Left ventricle myocardium inferior (tissue), 1 donor: ENCODE results near the gene LPAR1. TPM values are rescaled to one million over a fixed set of nuclear protein-coding genes. Genes with fewer than 3 reads are reported as not detected.
"Not testable (repeated sequence)": the region's sequence is repeated elsewhere in the genome, so short reads cannot be mapped to it uniquely, and the experiment has no call there.

Experiments used
- DNase-seq: peaks from one replicate; pipeline ENCODE4 v3.0.0-alpha.2; 2020
- H3K27ac ChIP-seq: fragments of 200-600 bp; replicated peaks from 2 replicates; pipeline ENCODE4 v1.8.0; 2021
- H3K27me3 ChIP-seq: fragments of 200-600 bp; 2 replicates; pipeline ENCODE4 v1.8.0; 2021; ENCODE audit warnings: low read depth
- H3K36me3 ChIP-seq: fragments of 200-600 bp; 2 replicates; pipeline ENCODE4 v1.8.0; 2021
- H3K4me1 ChIP-seq: fragments of 200-600 bp; 2 replicates; pipeline ENCODE4 v1.8.0; 2021
- H3K4me3 ChIP-seq: fragments of 200-600 bp; 2 replicates; pipeline ENCODE4 v1.8.0; 2021; ENCODE audit warnings: mild to moderate bottlenecking, moderate library complexity
- H3K9me3 ChIP-seq: fragments of 200-600 bp; replicated peaks from 2 replicates; pipeline ENCODE4 v1.8.0; 2021
- CTCF ChIP-seq: fragments of 200-600 bp; IDR thresholded peaks from 2 replicates; pipeline ENCODE4 v1.8.0; 2021; ENCODE audit warnings: antibody characterized with exemption, mild to moderate bottlenecking, borderline replicate concordance
- intact Hi-C: fragments of 100-400 bp; cut with micrococcal nuclease; formaldehyde crosslinking; loops from one replicate; pipeline ENCODE4 v1.11.0; 2022
- total RNA-seq: library from RNA; stranded (reverse); fragmentation: NEBNext Ultra II Directional; extraction: Animal tissue kit (Norgen Biotek cat#: 25700); gene quantifications from one replicate; pipeline ENCODE4 v1.2.1, GENCODE V29; 2021
- donor health status: DM: no; HTN: yes; CAD: no; lungs with severe emphysema.

Gene LPAR1
- total RNA-seq, 1 donor from 2014 or later = 12.4 TPM

- no peak overlapping the region for H3K27ac ChIP-seq
- no peaks in the 10 kb centered on the region for H3K36me3 ChIP-seq
- intact Hi-C loops = no loop called here
- TF ChIP-seq CTCF = no peak
- H3K27me3 ChIP-seq = no peaks in the 10 kb centered on the region
- H3K4me1 ChIP-seq = no peaks in the 10 kb centered on the region
- DNase-seq = no peak
- H3K4me3 ChIP-seq = no peak overlapping the region
- no peaks in the 10 kb centered on the region for H3K9me3 ChIP-seq
Measured at GRCh38 chr9:110869931-110870330, 168.3 kb downstream of the LPAR1 start.

GRCh38 chr9:110864011-110864410 lies 174.3 kb downstream of the LPAR1 start:
- H3K4me3 ChIP-seq = no peak overlapping the region
- H3K36me3 ChIP-seq = no peaks in the 10 kb centered on the region
- no peak overlapping the region for H3K27ac ChIP-seq
- no peak for TF ChIP-seq CTCF
- H3K4me1 ChIP-seq = no peaks in the 10 kb centered on the region
- H3K9me3 ChIP-seq = peaks cover 34% of the 10 kb centered on the region
- no peaks in the 10 kb centered on the region for H3K27me3 ChIP-seq
- no peak for DNase-seq
- intact Hi-C loops = no loop called here

- DNase-seq, intact Hi-C loops, H3K4me3 ChIP-seq, H3K27me3 ChIP-seq, H3K36me3 ChIP-seq, H3K4me1 ChIP-seq, H3K27ac ChIP-seq: not testable (repeated sequence)
- H3K9me3 ChIP-seq = peaks cover 34% of the 10 kb centered on the region
Measured at GRCh38 chr9:110861370-110862110, 176.7 kb downstream of the LPAR1 start.

GRCh38 chr9:110856772-110857171 lies 181.5 kb downstream of the LPAR1 start:
- H3K27ac ChIP-seq = no peak overlapping the region

GRCh38 chr9:110850401-110851135 lies 187.7 kb downstream of the LPAR1 start:
- Histone ChIP-seq H3K4me1 (no peaks in the 10 kb centered on the region), H3K4me3 (no peak overlapping the region), H3K36me3 (no peaks in the 10 kb centered on the region), H3K27ac (no peak overlapping the region), H3K27me3 (no peaks in the 10 kb centered on the region), H3K9me3 (peaks cover 12% of the 10 kb centered on the region)
- intact Hi-C loops = no loop called here
- no peak for TF ChIP-seq CTCF
- no peak for DNase-seq

More at GRCh38 chr9:110856772-110857171, 181.5 kb downstream of the LPAR1 start:
- Histone ChIP-seq H3K36me3 (no peaks in the 10 kb centered on the region), H3K27me3 (no peaks in the 10 kb centered on the region), H3K4me3 (no peak overlapping the region), H3K4me1 (no peaks in the 10 kb centered on the region), H3K9me3 (peaks cover 34% of the 10 kb centered on the region)
- TF ChIP-seq CTCF = no peak
- no peak for DNase-seq
- intact Hi-C loops = no loop called here

GRCh38 chr9:110847671-110848070 lies 190.6 kb downstream of the LPAR1 start:
- H3K9me3 ChIP-seq = no peaks in the 10 kb centered on the region
- H3K4me1 ChIP-seq = no peaks in the 10 kb centered on the region
- intact Hi-C loops = no loop called here
- no peaks in the 10 kb centered on the region for H3K27me3 ChIP-seq
- TF ChIP-seq CTCF = no peak
- peak overlapping the region; percentile 24 for H3K27ac ChIP-seq
- H3K36me3 ChIP-seq = no peaks in the 10 kb centered on the region
- no peak overlapping the region for H3K4me3 ChIP-seq
- no peak for DNase-seq
